HCT116 (cell line): Measurements from ENCODE around the gene GALNT7. TPM values are rescaled to one million over a fixed set of nuclear protein-coding genes. Genes with fewer than 3 reads are reported as not detected.

Source experiments
- ATAC-seq: fragments of 200-7000 bp; cut with Tn5 transposase; 2 replicates; pipeline ENCODE4 v1.9.1; 2020; ENCODE audit warnings: mild to moderate bottlenecking, moderate library complexity
- BruUV-seq: library from RNA; stranded (reverse); fragments of 400-500 nt; replicated peaks from 2 replicates; lab custom pipeline; 2021; lab: Mats Ljungman, UMichigan
- CTCF ChIA-PET: fragments of 300-600 bp; sonication (Branson Sonifier 250); formaldehyde crosslinking; loops from one replicate; lab custom pipeline; 2021; ENCODE audit warnings: antibody characterized with exemption; lab: Charles Lee
- POLR2A ChIA-PET: fragments of 300-600, 350-600 bp; sonication (Branson Sonifier 250); formaldehyde crosslinking; loops from one replicate; lab custom pipeline; 2021; ENCODE audit warnings: antibody characterized with exemption; lab: Charles Lee
- RAD21 ChIA-PET, 2 experiments: fragments of 300-600 bp; sonication (Branson Sonifier 250); formaldehyde crosslinking; loops; one replicate each; lab custom pipeline; 2023; ENCODE audit warnings: low total read pairs in 2 of 2; ENCODE audit not compliant: uncharacterized antibody in 2 of 2, unreplicated experiment in 2 of 2, low non-redundant PET in 1 of 2; lab: Charles Lee
- DNase-seq: peaks from one replicate; pipeline ENCODE4 v3.0.0-alpha.2; 2010; ENCODE audit warnings: low read depth, low spot score
- H2AFZ ChIP-seq: fragments of 200-600 bp; shearing (Covaris generic), sonication (generic); 2 replicates; pipeline ENCODE4 v1.6.1; 2017; ENCODE audit warnings: low read depth, mixed run types, mixed read lengths, antibody characterized with exemption, low read length; ENCODE audit not compliant: poor library complexity, severe bottlenecking
- H3K27ac ChIP-seq: 2 replicates; pipeline ENCODE4 v1.5.1; 2012; ENCODE audit warnings: low read depth, low read length
- H3K27me3 ChIP-seq: fragments of 200-600 bp; sonication (generic); 2 replicates; pipeline ENCODE4 v1.6.1; 2016; ENCODE audit warnings: mixed run types, low read length, mixed read lengths; ENCODE audit not compliant: insufficient read depth
- H3K36me3 ChIP-seq, 2 experiments: fragments of 200-500 bp in 1 of 2; fragments of 200-600 bp in 1 of 2; sonication (Bioruptor generic) in 1 of 2; sonication (generic) in 1 of 2; 2 replicates each; pipeline versions ENCODE4 v1.5.1 to v1.6.1; 2014 to 2016; ENCODE audit warnings: low read length in 2 of 2, inconsistent platforms in 1 of 2, mixed read lengths in 1 of 2, mixed run types in 1 of 2; ENCODE audit not compliant: insufficient read depth in 2 of 2, control insufficient read depth in 1 of 2
- H3K4me1 ChIP-seq, 2 experiments: fragments of 200-600 bp in 1 of 2; sonication (generic) in 1 of 2; 2 replicates each; pipeline versions ENCODE4 v1.5.1 to v1.6.1; 2012 to 2017; ENCODE audit warnings: low read length in 2 of 2, inconsistent platforms in 1 of 2, mild to moderate bottlenecking in 1 of 2, mixed read lengths in 1 of 2, mixed run types in 1 of 2, moderate library complexity in 1 of 2; ENCODE audit not compliant: insufficient read depth in 2 of 2, control insufficient read depth in 1 of 2
- H3K4me2 ChIP-seq: fragments of 200-600 bp; sonication (generic); 2 replicates; pipeline ENCODE4 v1.6.1; 2017; ENCODE audit warnings: mixed run types, low read length, mixed read lengths
- H3K4me3 ChIP-seq, 2 experiments: fragments of 200-600 bp in 1 of 2; sonication (generic) in 1 of 2; replicated peaks in 1 of 2; 2 replicates each; pipeline ENCODE4 v1.5.1; 2011 to 2016; ENCODE audit warnings: low read length in 2 of 2, control low read depth in 1 of 2, low read depth in 1 of 2, mild to moderate bottlenecking in 1 of 2, mixed read lengths in 1 of 2, mixed run types in 1 of 2
- H3K79me2 ChIP-seq: fragments of 200-600 bp; sonication (generic); 2 replicates; pipeline ENCODE4 v1.6.1; 2017; ENCODE audit warnings: mild to moderate bottlenecking, mixed run types, low read length, moderate library complexity, mixed read lengths; ENCODE audit not compliant: insufficient read depth
- H3K9ac ChIP-seq: fragments of 200-600 bp; sonication (generic); 2 replicates; pipeline ENCODE4 v1.6.1; 2016; ENCODE audit warnings: low read length, mixed read lengths
- H3K9me2 ChIP-seq: fragments of 200-600 bp; sonication (generic), shearing (Covaris generic); 2 replicates; pipeline ENCODE4 v1.6.1; 2017; ENCODE audit warnings: mixed run types, mild to moderate bottlenecking, moderate library complexity; ENCODE audit not compliant: insufficient read depth
- H3K9me3 ChIP-seq, 2 experiments: fragments of 200-500 bp in 1 of 2; fragments of 200-600 bp in 1 of 2; sonication (Bioruptor generic) in 1 of 2; sonication (generic) in 1 of 2; 2 replicates each; pipeline ENCODE4 v1.6.1; 2014 to 2017; ENCODE audit warnings: low read length in 2 of 2, mixed read lengths in 2 of 2, inconsistent platforms in 1 of 2, low read depth in 1 of 2, mild to moderate bottlenecking in 1 of 2, mixed run types in 1 of 2, moderate library complexity in 1 of 2; ENCODE audit not compliant: control insufficient read depth in 1 of 2, insufficient read depth in 1 of 2
- H4K20me1 ChIP-seq: fragments of 200-600 bp; sonication (generic), shearing (Covaris generic); 2 replicates; pipeline ENCODE4 v1.6.1; 2017; ENCODE audit warnings: mixed run types, mild to moderate bottlenecking, moderate library complexity; ENCODE audit not compliant: insufficient read depth
- CTCF ChIP-seq, 3 experiments: fragments of 200-600 bp in 1 of 3; sonication (generic) in 1 of 3; IDR thresholded peaks in 2 of 3; conservative IDR thresholded peaks in 1 of 3; 2 replicates each; pipeline ENCODE4 v1.5.1; 2012 to 2017; ENCODE audit warnings: low read depth in 2 of 3, low read length in 2 of 3, antibody characterized with exemption in 1 of 3, borderline replicate concordance in 1 of 3, control low read depth in 1 of 3, mild to moderate bottlenecking in 1 of 3, mixed read lengths in 1 of 3, mixed run types in 1 of 3, moderate library complexity in 1 of 3; ENCODE audit not compliant: insufficient read depth in 1 of 3
- EZH2 ChIP-seq: fragments of 200-600 bp; sonication (generic); IDR thresholded peaks from 2 replicates; pipeline ENCODE4 v1.6.1; 2017; ENCODE audit warnings: antibody characterized with exemption, mixed run types
- EZH2phosphoT487 ChIP-seq: fragments of 200-600 bp; IDR thresholded peaks from 2 replicates; pipeline ENCODE4 v1.6.1; 2018; ENCODE audit warnings: antibody characterized with exemption, borderline replicate concordance
- FOSL1 ChIP-seq: IDR thresholded peaks from 2 replicates; pipeline ENCODE4 v1.6.1; 2012; ENCODE audit warnings: low read depth
- JUND ChIP-seq: IDR thresholded peaks from 2 replicates; pipeline ENCODE4 v1.6.1; 2012
- POLR2A ChIP-seq: IDR thresholded peaks from 2 replicates; pipeline ENCODE4 v1.7.0; 2011; ENCODE audit warnings: borderline replicate concordance; ENCODE audit not compliant: insufficient read depth, insufficient read length; ENCODE audit errors: extremely low read depth
- POLR2AphosphoS5 ChIP-seq: IDR thresholded peaks from 2 replicates; pipeline ENCODE4 v1.6.1; 2011; ENCODE audit warnings: mild to moderate bottlenecking, low read depth, low read length, moderate library complexity
- REST ChIP-seq: IDR thresholded peaks from 2 replicates; pipeline ENCODE4 v1.6.1; 2012; ENCODE audit warnings: low read depth
- SIN3A ChIP-seq: IDR thresholded peaks from 2 replicates; pipeline ENCODE4 v1.6.1; 2012; ENCODE audit warnings: low read depth
- SRF ChIP-seq: IDR thresholded peaks from 2 replicates; pipeline ENCODE4 v1.6.1; 2012; ENCODE audit warnings: low read depth
- ZFX ChIP-seq: fragments of 450-650 bp; IDR thresholded peaks from 2 replicates; pipeline ENCODE4 v1.6.1; 2017
- ZNF274 ChIP-seq: fragments of 200-500 bp; sonication (Bioruptor generic); IDR thresholded peaks from 2 replicates; pipeline ENCODE4 v1.6.1; 2014; ENCODE audit warnings: mild to moderate bottlenecking, low read depth, low read length, inconsistent platforms
- intact Hi-C: fragments of 100-400 bp; cut with micrococcal nuclease; formaldehyde crosslinking; loops from 2 replicates; pipeline ENCODE4 v1.10.0; 2022
- total RNA-seq: library from RNA; stranded (reverse); gene quantifications from one replicate; pipeline ENCODE4 v1.2.1, GENCODE V29; 2021; ENCODE audit not compliant: unreplicated experiment

The GALNT7 gene
- total RNA-seq, 1 experiment from 2014 or later = 21.3 TPM

- no peak overlapping the region for H3K4me2 ChIP-seq
- no peaks in the 10 kb centered on the region for H3K9me3 ChIP-seq
- no peaks in the 10 kb centered on the region for H3K79me2 ChIP-seq
- RAD21 ChIA-PET = no interaction called here
- ATAC-seq = no peak
- H3K36me3 ChIP-seq = no peaks in the 10 kb centered on the region
- CTCF ChIA-PET = no interaction called here
- no peak overlapping the region for H3K4me3 ChIP-seq
- no peaks in the 10 kb centered on the region for H3K4me1 ChIP-seq
- H3K27me3 ChIP-seq = no peaks in the 10 kb centered on the region
- BruUV-seq = no TSS peak
- intact Hi-C loops = no loop called here
- TF ChIP-seq CTCF (IDR thresholded peaks at IDR 0.05 in 2 of 3, conservative IDR thresholded peaks at IDR 0.05 in 1 of 3; ENCODE audit: borderline replicate concordance in 1 of 3, insufficient read depth in 1 of 3, low read depth in 2 of 3, low read length in 2 of 3) (no peak), POLR2AphosphoS5 (no peak), FOSL1 (no peak), EZH2 (no peak), ZFX (no peak), JUND (no peak), SIN3A (no peak), EZH2phosphoT487 (no peak)
- no peak overlapping the region for H3K27ac ChIP-seq
- H2AFZ ChIP-seq = no peak overlapping the region
- no peaks in the 10 kb centered on the region for H4K20me1 ChIP-seq
- POLR2A ChIA-PET = no interaction called here
- no peak overlapping the region for H3K9ac ChIP-seq
- no peaks in the 10 kb centered on the region for H3K9me2 ChIP-seq
- DNase-seq = no peak
Measured at GRCh38 chr4:173134426-173134825, 34.2 kb upstream of the GALNT7 start.

- ATAC-seq (no peak; the same call in 1 of the 2 replicates), DNase-seq (no peak)
- no peaks in the 10 kb centered on the region for H3K9me2 ChIP-seq
- RAD21 ChIA-PET = no interaction called here
- no peak overlapping the region for H3K4me2 ChIP-seq
- H3K4me3 ChIP-seq = no peak overlapping the region
- no peaks in the 10 kb centered on the region for H4K20me1 ChIP-seq
- H3K9ac ChIP-seq = no peak overlapping the region
- intact Hi-C loops = no loop called here
- H3K36me3 ChIP-seq = no peaks in the 10 kb centered on the region
- no peaks in the 10 kb centered on the region for H3K9me3 ChIP-seq
- no peaks in the 10 kb centered on the region for H3K4me1 ChIP-seq
- no peaks in the 10 kb centered on the region for H3K79me2 ChIP-seq
- CTCF ChIA-PET = no interaction called here
- H2AFZ ChIP-seq = no peak overlapping the region
- no peaks in the 10 kb centered on the region for H3K27me3 ChIP-seq
- no peak overlapping the region for H3K27ac ChIP-seq
- POLR2A ChIA-PET = no interaction called here
- BruUV-seq = no TSS peak
- TF ChIP-seq POLR2A (no peak), REST (no peak), ZFX (no peak), JUND (no peak), FOSL1 (no peak), SRF (no peak), ZNF274 (no peak), SIN3A (no peak), EZH2 (no peak), CTCF (IDR thresholded peaks at IDR 0.05 in 2 of 3, conservative IDR thresholded peaks at IDR 0.05 in 1 of 3; ENCODE audit: borderline replicate concordance in 1 of 3, insufficient read depth in 1 of 3, low read depth in 2 of 3, low read length in 2 of 3) (no peak)
Measured at GRCh38 chr4:173135241-173135847, 33.3 kb upstream of the GALNT7 start.
